GM18870 (cell line): ENCODE measurements around the gene CRYBA4.

ENCODE experiments used
- ATAC-seq: cut with Tn5 transposase; IDR thresholded peaks from one replicate; pipeline ENCODE4 v1.9.1; 2021; ENCODE audit warnings: moderate library complexity; ENCODE audit not compliant: unreplicated experiment

CRYBA4 gene

DNA sequence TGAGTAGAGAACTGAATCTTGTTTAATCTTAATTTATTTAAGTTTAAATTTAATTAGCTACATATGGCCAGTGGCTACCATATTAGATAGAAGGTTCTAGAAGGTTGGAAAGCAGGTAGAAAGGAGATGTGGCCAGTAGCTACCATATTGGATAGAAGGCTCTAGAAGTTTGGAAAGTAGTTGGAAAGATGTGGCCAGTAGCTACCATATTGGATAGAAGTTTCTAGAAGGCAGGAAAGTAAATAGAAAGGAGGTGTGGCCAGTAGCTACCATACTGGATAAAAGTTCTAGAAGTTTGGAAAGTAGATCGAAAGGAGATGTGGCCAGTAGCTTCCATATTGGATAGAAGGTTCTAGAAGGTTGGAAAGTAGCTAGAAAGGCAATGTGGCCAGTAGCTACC is 2.2 kb downstream of the CRYBA4 start:
- no peak for ATAC-seq

DNA sequence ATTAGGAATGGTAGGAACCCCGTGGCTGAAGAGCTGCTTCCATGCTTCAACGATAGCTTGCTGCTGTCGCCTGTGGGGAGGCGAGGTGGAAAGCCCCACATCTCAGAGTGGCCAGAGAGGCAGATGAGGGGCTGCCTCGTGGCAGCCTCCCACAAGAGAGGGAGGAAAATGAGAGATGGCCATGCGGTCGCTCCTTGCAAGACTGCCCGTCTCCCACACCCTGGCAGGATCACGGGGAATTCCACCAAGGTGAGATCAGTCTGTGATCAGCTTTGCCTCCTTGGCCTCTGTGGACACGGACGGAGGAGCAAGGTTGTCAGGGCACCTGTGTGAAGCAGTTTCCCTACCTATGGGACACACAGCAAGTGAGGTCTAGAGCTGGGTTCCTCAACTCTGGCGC is 3.0 kb downstream of the CRYBA4 start:
- no peak for ATAC-seq

DNA sequence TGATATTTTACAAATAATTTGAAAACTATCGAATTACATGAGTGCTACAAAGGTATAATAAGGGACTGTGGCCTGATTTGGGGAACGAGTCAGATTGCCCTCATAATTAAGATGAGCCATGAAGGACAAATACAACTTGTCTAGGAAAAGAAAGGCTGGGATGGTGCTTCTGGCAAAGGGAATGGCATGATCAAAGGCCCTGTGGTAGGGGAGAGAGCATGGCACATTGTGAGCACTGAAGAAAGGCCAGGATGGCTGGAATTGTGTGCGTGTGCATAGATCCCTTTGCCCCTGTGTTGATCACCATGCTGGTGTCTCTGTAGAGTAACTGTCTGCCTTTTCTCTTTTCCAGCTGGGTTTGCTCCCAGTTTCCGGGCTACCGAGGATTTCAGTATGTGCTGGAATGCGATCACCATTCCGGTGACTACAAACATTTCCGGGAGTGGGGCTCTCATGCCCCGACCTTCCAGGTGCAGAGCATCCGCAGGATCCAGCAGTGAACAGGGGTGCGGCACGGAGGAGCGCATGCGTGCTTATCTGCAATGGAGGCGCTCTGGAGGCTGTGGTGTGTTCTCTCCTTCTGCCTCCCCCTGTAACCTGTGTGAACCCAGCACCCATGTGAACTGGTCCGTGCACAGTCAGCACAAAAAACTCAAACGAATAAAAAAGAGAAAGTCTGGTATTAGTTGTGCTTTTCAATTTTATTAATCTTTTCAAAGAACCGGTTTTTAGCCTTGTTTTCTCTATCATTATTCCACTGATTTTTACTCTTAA is 8.4 kb downstream of the CRYBA4 start:
- ATAC-seq: no peak

DNA sequence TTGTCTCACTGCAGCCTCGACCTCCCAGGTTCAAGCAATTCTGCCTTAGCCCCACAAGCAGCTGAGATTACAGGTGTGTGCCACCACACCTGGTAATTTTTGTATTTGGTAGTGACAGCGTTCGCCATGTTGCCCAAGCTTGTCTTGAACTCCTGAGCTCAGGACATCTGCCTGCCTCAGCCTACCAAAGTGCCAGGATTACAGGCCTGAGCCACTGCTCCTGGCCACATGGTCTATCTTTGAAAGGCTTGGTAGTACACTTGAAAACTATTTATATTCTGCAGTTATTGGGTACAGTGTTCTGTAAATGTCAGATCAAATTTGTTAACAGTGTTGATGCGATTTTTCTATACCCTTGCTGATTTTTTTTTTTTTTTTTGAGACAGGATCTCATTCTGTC is 9.5 kb downstream of the CRYBA4 start:
- ATAC-seq: no peak

DNA sequence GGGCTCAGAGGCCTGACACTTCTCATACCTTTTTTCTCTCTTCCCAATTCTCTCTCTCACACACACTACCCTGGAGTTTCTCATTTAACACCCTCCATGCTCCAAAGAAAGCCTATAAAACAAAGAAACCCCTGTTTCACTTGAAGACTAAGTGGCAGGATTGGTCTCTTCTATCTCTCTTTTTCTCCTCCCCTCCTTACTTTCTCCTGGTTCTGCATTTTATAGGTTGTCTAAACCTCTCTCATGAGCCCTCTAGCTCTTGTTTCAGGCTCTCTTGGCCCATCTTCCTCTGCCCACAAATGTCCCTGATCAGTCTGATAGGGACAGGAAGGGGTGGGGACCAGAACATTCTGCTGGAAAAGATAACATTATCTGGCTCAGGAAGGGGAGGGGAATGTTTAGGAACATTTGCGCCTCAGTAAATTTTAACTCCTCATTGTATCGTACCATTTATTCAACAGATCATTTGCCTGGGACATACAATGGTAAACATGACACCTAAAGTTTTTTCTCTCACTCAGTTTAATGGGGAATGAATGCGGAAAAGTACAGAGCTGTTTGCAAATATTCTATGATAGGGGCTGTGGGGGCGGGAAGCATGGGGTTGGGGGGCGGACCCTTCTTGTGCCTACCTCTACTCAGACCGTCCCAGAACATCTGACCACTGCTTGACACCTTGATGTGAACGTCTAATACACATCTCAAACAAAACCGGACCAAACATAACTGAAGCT is 10.8 kb downstream of the CRYBA4 start:
- ATAC-seq: no peak

DNA sequence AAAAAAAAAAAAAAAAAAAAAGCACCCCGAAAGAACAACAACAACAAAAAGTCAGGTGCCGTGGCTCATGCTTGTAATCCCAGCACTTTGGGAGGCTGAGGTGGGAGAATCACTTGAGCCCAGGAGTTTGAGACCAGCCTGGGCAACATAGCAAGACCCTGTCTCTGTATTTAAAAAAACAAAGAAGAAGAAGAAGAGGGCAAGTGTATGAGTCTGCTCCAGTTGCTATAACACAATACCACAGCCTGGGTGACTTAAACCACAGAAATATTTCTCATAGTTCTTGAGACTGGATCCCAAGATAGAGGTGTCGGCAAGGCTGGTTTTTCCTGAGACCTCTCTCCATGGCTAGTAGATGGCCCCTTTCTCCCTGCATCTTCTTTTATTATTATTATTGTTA is 12.4 kb downstream of the CRYBA4 start:
- ATAC-seq: no peak

DNA sequence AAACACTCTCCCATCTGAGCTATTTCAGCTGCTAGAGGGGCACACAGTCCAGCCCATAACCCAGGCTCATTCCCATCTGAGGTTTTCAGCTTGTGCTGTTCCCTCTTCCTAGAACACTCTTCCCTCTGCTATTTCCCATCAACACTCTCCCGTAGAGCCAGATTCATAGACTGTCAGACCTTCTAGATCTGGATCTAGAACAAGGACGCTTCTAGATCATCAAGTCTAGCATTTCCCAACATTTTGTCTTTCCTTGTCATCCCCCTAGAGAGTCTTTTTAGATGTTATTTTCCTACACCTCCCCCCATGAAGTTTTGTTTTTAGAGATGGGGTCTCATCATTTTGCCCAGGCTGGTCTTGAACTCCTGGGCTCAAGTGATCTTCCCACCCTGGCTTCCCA is 13.4 kb downstream of the CRYBA4 start:
- no peak for ATAC-seq

DNA sequence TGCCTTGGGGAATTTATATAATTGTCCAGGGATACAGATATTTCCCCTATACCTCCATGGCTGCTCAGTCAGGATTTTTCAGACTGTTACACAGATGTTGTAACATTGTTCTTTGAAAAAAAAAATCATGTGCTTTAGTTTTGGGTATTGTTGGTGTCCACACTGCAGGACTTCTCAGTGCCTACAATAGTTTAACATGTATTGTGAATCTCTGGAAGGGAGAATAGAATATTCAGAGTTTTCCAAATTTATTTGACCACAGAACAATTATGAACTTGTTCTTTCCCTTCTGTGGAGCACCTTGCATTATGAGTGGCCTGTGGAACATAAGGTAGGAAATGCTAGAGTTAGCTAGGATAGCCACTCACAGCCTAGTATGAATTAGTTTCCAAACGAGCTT is 14.5 kb downstream of the CRYBA4 start:
- no peak for ATAC-seq

DNA sequence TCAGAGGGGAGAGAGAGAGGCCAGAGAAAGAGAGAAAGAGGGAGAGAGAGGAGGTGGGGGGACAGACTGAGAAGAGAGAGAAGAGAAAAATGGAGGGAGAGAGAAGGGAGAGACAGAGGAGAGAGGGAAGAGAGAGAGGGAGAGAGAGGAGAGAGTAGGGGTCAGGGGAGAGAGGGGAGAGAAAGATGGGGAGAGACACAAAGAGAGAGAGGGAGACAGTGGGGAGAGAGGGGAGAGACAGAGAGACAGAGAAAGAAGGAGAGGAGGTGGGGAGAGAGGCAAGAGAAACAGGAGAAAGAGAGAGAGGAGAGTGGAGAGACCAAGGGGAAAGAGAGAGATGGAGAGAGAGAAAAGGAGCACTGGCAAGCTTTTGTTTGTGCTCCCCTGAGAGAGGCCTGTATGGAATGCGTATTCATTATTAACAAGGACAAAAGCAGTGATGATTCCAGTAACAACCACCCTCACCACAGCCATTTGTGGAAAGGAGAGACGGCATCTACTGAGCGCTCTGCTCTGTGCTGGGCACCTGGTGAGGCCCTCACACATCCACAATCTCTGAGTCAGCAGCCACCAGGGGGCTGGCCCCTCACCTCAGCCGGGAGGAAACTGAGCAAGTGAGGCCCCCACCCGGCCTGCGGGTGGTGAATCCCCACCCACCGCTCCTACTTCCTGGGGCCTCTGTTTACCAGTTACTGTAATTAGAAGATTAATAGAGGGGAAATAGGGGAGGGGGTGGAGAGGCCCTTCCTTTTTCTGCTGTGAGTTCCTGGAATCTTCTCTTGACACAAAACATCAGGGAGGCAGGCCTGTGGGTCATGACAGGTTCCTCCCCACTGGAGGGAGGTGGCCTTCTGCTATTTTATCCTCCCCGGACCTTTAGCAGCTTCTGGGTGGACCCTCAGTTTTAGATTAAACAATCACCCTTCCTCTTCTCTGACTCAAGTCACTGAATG is 21.0 kb downstream of the CRYBA4 start:
- ATAC-seq: no peak

DNA sequence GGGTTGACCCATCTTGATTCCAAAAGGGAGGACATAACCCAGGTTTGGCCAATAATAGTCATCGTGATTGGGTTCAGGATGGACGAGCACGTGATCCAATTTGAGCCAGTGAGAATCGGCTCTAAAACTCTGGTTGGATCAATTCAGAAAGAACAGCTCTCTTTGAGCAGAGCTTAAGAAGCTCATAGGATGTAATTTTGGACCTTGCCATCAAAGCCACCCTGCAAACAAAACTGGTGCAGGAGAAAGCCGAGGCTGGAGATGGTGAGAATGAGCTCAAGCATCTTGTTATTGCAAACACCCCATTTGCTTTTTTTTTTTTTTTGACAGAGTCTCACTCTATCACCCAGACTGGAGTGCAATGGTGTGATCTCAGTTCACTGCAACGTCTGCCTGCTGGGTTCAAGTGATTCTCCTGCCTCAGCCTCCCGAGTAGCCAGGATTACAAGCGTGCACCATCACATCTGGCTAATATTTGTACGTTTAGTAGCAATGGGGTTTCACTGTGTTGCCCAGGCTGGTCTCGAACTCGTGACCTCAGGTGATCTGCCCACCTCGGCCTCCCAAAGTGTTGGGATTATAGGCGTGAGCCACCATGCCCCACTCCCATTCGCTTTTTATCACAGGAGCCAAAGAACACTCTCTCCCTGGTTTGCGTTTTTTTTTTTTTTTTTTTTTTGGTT is 21.8 kb downstream of the CRYBA4 start:
- ATAC-seq: no peak

DNA sequence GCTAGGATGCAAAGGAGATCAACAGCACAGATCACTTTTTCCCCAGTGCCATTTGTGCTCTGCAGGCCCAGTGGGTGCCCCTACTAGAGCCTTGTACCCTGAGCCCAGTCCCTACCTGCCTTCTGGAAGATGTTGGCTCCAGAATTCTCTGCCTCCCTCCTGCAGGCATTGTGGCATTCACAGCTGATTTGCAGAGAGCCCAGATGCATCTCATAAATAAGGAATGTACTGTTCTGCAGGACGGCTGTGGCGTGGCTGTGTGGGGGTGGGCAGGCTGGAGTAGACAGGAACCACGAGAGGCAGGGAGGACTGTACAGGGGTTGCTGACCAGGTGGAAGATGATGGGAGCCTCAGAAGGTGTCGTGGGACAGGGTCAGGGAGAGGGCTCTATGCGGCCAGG is 24.4 kb downstream of the CRYBA4 start:
- ATAC-seq: no peak

DNA sequence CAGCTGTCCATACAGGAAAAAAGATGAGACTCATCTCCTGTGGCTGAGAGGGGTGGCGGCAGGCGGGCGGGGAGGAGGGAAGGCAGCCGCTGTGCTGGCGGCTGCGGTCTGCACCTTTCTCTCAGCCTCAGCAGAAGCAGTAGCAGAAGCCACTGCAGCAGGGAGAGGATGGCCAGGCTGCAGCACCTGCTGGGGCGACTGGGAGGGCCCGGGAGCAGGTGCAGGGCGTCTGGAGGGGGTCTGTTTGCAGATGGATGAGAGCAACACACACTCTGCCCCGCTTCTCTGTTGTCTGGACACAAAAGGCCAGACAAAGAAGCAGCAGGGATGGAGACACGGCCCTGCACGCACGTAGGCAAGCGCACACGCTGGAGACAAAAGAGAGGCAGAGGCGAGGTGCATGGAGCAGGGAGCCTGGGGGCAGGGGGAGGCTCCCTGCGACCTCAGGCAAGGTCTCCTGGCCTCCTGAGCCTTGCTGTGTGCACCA is 26.3 kb downstream of the CRYBA4 start:
- ATAC-seq: no peak

DNA sequence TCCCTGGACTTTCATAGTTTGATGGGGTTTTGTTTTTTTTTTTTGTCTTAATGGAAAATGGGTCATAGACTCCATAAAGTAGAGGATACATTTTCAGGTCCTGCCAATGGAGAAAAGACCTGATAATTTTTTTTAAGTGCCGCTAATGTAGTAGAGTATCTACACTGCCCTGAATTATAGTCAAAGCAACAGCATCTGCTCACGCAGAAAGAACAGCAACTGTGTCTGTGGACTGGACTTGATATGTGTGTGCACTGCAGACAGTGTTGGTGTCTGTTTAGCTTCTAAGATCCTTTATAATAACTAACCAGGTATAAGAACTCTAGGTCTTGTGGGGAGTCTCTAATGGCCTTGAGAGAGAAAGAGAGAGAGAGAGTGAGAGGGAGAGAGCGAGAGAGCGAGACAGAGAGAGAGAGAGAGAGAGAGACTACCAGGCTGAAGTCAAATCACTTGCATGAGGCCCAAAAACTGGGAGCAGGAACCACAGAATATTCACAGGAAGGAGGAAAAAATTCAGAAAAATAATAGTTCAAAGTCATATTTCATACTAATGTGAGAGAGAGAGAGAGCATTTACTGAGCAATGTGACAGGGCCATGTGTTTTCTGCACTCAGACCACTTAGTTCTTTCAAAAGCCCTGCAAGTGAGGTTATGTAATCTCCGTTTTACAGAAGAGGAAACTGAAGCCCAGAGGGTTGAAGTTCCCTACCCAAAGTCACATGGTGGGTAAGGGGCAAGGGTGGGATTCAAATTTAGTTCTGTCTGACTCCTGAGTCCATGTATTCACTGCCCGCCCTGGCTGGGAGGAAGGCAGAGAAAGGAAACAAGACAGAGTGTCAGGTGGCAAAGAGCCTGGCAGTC is 27.0 kb downstream of the CRYBA4 start:
- no peak for ATAC-seq

DNA sequence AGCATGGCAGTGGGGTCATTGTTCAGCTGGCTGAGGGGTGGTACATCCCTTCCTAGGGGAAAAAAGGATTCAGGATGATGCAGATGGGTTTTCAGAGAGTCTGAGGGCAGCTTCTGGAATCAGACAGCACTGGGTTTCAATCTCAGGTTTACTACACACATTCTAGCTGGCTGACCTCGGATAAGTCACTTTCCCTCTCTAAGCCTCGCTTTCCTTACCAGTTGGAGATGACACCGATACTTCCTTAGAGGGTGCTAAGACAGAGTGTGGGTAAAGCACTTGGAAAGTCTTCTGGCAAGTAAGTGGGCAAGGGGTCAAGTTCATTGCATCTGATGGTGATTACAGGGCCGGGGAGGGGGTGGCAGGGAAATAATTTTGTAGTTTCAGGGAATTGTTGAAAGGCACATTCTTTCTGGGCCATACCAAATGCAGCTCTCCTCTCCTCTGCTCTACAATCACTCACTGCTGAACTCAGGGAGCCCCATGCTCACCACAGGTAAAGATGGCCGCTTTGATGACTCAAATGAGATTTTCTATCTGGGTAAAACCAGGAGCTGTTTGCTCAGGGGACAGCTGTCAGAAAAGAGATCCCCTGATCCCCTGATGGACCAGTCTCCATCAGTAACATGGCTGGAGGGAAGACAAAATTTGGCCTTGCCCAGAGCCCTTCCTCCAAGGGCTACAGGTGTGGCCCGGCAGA is 29.1 kb downstream of the CRYBA4 start:
- ATAC-seq: no peak

DNA sequence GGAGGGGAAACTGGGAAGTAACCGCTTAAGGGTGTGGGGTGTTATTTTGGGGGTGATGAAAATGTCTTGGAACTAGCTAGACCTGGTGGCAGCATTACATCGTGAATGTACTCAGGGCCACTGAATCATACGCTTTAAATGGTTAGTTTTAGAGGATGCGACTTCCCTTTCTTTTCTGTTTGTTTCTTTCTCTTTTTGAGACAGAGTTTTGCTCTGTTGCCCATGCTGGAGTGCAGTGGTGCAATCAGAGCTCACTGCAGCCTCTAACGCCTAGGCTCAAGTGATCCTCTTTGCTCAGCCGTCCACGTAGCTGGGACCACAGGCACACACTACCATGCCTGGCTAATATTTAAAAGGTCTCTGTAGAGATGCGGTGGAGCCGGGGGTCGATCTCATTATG is 30.1 kb downstream of the CRYBA4 start:
- no peak for ATAC-seq

DNA sequence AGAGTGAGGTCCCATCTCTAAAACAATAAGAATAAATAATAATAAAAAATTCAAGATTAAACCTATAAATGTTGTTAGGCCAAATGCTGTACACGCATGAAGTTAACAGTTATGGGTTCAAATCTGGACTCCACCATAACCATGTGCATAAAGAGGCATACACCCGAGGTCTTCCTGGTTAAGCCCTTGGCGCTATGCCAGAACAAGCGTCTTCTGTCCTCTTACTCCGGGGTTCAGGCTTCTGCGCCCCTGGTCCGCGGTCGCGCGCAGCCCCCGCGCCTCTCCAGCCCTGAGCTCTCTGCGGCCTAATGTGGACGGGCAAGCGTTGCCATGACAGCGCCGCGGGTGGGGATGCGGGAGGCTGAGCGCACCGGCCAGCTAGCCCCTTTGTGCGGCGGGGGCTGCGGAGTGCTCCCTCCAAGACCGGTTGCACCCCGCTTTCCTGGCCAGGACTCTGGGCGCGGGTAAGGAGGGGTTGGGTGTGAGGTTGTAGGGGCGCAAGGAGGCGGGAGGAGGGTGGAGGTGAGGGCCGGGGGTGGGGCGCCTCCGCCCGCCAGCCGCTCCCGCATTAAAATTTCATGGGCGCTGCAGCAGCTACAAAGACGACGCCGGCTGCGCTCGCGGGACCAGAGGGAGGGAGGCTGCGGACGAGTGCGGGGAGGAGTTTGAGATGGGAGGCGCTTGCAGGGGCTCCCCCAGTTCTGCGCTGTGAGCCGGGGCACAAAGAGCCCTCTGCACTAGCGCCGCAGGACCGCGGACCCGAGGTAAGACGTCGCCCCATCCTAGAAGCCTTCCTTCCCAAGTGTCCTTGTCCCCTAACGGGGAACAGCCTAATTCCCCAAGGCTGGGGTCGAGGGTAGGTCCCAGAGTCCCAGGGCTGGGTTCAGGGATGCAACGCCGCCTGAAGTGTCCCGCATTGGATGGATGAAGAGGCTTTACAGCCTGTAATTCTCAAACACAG is 35.4 kb downstream of the CRYBA4 start, which contains the start of gene MIAT:
Gene MIAT (plus strand): TSS at position 698 of the 961 bp plus-strand sequence.
- ATAC-seq: no peak

DNA sequence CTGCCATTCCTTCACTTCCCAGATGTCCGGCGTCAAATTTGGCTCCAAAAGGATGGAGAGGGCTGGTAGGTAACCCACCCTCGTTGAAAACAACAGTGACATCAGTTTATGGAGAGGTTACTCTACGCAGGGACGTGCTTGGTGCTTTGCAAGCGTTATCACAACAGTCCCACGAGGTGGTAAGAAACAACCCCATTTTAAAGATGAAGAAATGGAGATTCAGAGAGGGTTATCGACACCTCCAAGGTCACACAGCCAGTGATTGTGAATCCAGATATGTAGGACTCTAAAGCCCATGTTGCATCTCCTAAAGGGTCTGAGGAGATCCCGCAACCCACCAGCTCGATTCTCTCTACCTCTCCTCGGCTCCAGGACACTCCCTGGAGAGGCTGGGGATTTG is 36.4 kb downstream of the CRYBA4 start:
- ATAC-seq: no peak
